ENCODE results near the gene PFDN6. TPM values are rescaled to one million over a fixed set of nuclear protein-coding genes. Genes with fewer than 3 reads are reported as not detected.

PFDN6 gene
- total RNA-seq, 2 experiments from 2014 or later = 9.7 to 11.7 TPM

DNA sequence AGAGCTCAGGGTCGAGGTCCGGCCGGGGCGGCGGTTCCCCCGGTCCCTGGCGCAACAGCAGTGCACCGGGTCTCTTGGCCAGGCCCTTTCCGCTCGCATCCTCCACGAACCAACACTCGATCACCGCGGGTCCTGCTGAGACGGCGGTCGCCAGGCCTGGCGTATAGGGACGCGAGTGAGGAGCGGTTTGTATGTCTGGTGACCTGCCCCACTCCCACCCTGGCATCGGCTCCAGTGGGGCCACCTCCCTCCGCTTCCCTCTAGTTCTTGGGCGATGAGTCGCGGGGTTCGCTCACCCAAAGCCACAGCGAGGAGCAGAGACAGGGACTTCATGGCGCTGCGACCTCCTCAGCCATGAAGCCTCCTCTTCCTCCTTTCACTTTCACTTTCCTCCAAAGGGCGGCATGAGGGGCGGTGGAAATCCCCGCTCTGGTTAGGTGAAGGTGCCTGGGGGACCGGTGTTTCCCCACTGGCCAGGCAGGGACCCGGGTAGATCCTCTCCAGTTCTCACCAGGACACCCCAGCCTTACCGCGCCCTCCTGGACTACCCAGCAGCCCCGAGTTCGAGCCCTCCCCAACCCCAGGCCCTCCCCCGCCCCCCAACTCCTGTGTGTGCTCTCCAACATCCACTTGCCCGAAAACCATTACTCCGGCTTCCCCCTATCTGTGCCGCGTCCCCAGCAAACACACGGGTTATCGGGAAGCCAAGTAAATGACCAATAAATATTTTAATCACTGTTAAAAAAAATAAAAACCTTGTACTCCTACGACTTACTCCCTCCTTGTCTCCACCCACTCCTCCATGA, 24.5 kb downstream of the PFDN6 start, which contains the start of gene TAPBP:
Gene TAPBP (minus strand): TSS at position 370 of the 806 bp plus-strand sequence. CDS start 37 bp downstream, at position 333.
- Mint-ChIP-seq H3K27me3 (no peaks in the 10 kb centered on the region), H3K27ac (peak within 1 kb of the TSS; percentile 94), H3K36me3 (ENCODE audit: low read depth) (peaks cover 65% of the 10 kb centered on the region), H3K4me3 (peak within 1 kb of the TSS; percentile 97), H3K4me1 (ENCODE audit: low read depth) (peaks cover 71% of the 10 kb centered on the region), H3K9me3 (no peaks in the 10 kb centered on the region)
- TF ChIP-seq, protein P1, sequence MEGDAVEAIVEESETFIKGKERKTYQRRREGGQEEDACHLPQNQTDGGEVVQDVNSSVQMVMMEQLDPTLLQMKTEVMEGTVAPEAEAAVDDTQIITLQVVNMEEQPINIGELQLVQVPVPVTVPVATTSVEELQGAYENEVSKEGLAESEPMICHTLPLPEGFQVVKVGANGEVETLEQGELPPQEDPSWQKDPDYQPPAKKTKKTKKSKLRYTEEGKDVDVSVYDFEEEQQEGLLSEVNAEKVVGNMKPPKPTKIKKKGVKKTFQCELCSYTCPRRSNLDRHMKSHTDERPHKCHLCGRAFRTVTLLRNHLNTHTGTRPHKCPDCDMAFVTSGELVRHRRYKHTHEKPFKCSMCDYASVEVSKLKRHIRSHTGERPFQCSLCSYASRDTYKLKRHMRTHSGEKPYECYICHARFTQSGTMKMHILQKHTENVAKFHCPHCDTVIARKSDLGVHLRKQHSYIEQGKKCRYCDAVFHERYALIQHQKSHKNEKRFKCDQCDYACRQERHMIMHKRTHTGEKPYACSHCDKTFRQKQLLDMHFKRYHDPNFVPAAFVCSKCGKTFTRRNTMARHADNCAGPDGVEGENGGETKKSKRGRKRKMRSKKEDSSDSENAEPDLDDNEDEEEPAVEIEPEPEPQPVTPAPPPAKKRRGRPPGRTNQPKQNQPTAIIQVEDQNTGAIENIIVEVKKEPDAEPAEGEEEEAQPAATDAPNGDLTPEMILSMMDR (IDR thresholded peaks at IDR 0.05) = no peak
- Histone ChIP-seq H3K27me3 (ENCODE audit: control insufficient read depth in 1 of 2, insufficient read depth in 2 of 2, low read length in 2 of 2) (no peaks in the 10 kb centered on the region), H3K9me3 (ENCODE audit: control insufficient read depth in 1 of 2, insufficient read depth in 1 of 2, low read length in 2 of 2) (no peaks in the 10 kb centered on the region), H3K36me3 (ENCODE audit: insufficient read depth, low read length) (peaks cover 42% of the 10 kb centered on the region), H3K4me3 (ENCODE audit: low read length) (peak within 1 kb of the TSS; percentile 79), H3K4me1 (ENCODE audit: insufficient read depth, low read length) (peaks cover 77% of the 10 kb centered on the region), H3K27ac (ENCODE audit: low read depth in 1 of 2, low read length in 2 of 2) (peak within 1 kb of the TSS; percentile 98 to 99)
- intact Hi-C loops (cut with DNase I, micrococcal nuclease) = loop anchor here (1.0 to 5.0 kb wide), 6 partner anchors 15 to 103 kb away; partner anchors contain the start of genes B3GALT4 (in 1 of the 2), CUTA (in 1 of the 2), RPS18 (in 1 of the 2) and VPS52 (in 1 of the 2)
- CTCF ChIA-PET = interaction anchor here (1.5 to 2.8 kb wide), 2 partner anchors 14 to 37 kb away, joined by 4 to 14 read pairs; partner anchors contain the start of gene RGL2
- DNase-seq (peak; percentile 61 to 96 (median 76)), ATAC-seq (ENCODE audit: poor library complexity) (peak; percentile 43)
- POLR2A ChIA-PET = interaction anchor here (0.8 to 4.9 kb wide), 8 partner anchors 15 to 342 kb away, joined by 3 to 84 read pairs (median 12); partner anchors contain the start of genes B3GALT4, PFDN6, RGL2 and RPS18

DNA sequence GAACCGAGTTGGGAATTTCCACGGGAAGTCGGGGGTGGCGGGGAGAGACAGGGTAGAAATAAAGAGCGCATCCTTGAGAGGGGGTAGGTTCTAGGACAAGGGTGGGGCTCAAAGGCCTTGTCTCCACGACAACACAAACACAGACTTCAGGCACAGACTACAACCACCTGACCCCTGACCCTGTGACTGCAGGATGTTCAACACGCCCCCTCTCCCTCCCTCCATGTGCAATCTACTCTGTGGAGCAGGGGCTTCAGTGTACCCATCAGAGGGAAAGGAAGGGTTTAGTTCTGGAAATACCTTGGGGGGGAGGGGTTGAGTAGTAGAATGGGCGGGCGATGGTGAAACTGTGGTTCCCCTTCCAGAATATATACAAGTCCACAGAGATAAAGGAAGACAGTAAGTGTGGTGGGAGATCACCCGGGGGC, 25.1 kb downstream of the PFDN6 start:
- H3K27ac Mint-ChIP-seq = peak overlapping the region; percentile 94
- H3K36me3 Mint-ChIP-seq (ENCODE audit: low read depth) = peaks cover 68% of the 10 kb centered on the region
- Histone ChIP-seq H3K4me3 (ENCODE audit: low read length) (peak overlapping the region; percentile 79), H3K27me3 (ENCODE audit: control insufficient read depth in 1 of 2, insufficient read depth in 2 of 2, low read length in 2 of 2) (no peaks in the 10 kb centered on the region), H3K4me1 (ENCODE audit: insufficient read depth, low read length) (peaks cover 77% of the 10 kb centered on the region), H3K36me3 (ENCODE audit: insufficient read depth, low read length) (peaks cover 42% of the 10 kb centered on the region), H3K9me3 (ENCODE audit: control insufficient read depth in 1 of 2, insufficient read depth in 1 of 2, low read length in 2 of 2) (no peaks in the 10 kb centered on the region), H3K27ac (ENCODE audit: low read depth in 1 of 2, low read length in 2 of 2) (peak overlapping the region; percentile 98 to 99)
- TF ChIP-seq, protein P1 (IDR thresholded peaks at IDR 0.05) = no peak
- ChIA-PET POLR2A (interaction anchor here (2.2 kb wide), 1 partner anchor 30 kb away, joined by 11 read pairs; no protein-coding TSS in a partner anchor), CTCF (no interaction called here)
- intact Hi-C loops (cut with DNase I, micrococcal nuclease) = loop anchor here (1.0 to 5.0 kb wide), 5 partner anchors 31 to 103 kb away; partner anchors contain the start of genes B3GALT4 (in 1 of the 2), CUTA (in 1 of the 2), RPS18 (in 1 of the 2) and VPS52 (in 1 of the 2)
- DNase-seq (peak in 12 of 14 experiments; percentile 46 to 95 (median 64)), ATAC-seq (ENCODE audit: poor library complexity) (peak; percentile 43)
- H3K4me1 Mint-ChIP-seq (ENCODE audit: low read depth) = peaks cover 77% of the 10 kb centered on the region
- H3K9me3 Mint-ChIP-seq = no peaks in the 10 kb centered on the region
- H3K27me3 Mint-ChIP-seq = no peaks in the 10 kb centered on the region
- H3K4me3 Mint-ChIP-seq = peak overlapping the region; percentile 97

DNA sequence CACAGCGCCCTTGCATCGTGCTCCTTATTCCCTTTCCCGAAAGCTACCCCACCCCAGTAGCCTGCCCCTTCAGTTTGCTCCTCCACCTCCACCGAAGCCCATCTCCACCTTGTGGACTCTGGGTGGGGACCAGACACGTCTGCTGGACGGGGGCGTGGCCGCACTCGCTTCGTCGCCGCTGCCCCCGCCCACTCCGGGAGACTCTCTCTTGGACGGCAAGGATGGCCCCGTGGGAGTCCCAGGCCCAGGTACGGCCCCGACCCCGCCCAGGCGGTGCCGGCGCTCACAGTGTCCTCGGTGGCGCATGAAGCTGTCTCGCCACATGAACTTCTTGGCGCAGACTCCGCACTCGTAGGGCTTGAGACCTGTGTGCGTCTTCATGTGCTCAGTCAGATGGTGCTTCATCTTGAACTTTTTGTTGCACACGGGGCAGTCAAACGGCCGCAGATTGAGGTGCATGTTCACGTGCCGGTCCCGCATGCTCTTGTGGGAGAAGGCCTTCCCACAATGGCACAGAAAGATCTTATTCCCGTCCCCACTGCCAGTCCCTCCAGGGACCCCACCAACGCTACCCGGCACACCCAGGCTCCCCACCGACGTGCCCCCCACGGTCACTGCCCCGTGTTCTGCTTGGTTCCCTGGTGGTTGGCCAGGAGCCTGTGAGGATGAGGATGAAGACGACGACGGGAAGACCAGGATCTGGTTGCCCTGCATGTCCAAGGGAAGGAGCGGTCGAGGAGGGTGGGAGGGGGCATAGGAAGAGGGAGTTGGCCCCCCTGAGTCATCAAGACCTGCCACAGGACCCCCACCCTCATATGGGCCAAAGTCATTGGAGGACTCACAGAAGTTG, 25.8 kb downstream of the PFDN6 start:
- DNase-seq = peak in 3 of 14 experiments; percentile 13 to 64 (median 21)
- POLR2A ChIA-PET = interaction anchor here (2.2 kb wide), 1 partner anchor 29 kb away, joined by 11 read pairs; no protein-coding TSS in a partner anchor
- peak overlapping the region; percentile 94 for H3K27ac Mint-ChIP-seq
- Histone ChIP-seq H3K4me1 (ENCODE audit: insufficient read depth, low read length) (peaks cover 80% of the 10 kb centered on the region), H3K9me3 (ENCODE audit: control insufficient read depth in 1 of 2, insufficient read depth in 1 of 2, low read length in 2 of 2) (no peaks in the 10 kb centered on the region), H3K4me3 (ENCODE audit: low read length) (peak overlapping the region; percentile 79), H3K36me3 (ENCODE audit: insufficient read depth, low read length) (peaks cover 44% of the 10 kb centered on the region), H3K27me3 (ENCODE audit: control insufficient read depth in 1 of 2, insufficient read depth in 2 of 2, low read length in 2 of 2) (no peaks in the 10 kb centered on the region), H3K27ac (ENCODE audit: low read depth in 1 of 2, low read length in 2 of 2) (peak overlapping the region; percentile 98 to 99)
- no peak for ATAC-seq (ENCODE audit: poor library complexity)
- peaks cover 75% of the 10 kb centered on the region for H3K36me3 Mint-ChIP-seq (ENCODE audit: low read depth)
- H3K27me3 Mint-ChIP-seq = no peaks in the 10 kb centered on the region
- peaks cover 83% of the 10 kb centered on the region for H3K4me1 Mint-ChIP-seq (ENCODE audit: low read depth)
- peak overlapping the region; percentile 97 for H3K4me3 Mint-ChIP-seq
- TF ChIP-seq, protein P1 (IDR thresholded peaks at IDR 0.05) = no peak
- CTCF ChIA-PET = no interaction called here
- H3K9me3 Mint-ChIP-seq = no peaks in the 10 kb centered on the region
- intact Hi-C loops (cut with DNase I, micrococcal nuclease) = loop anchor here (1.0 to 5.0 kb wide), 5 partner anchors 30 to 102 kb away; partner anchors contain the start of genes B3GALT4 (in 1 of the 2), CUTA (in 1 of the 2), RPS18 (in 1 of the 2) and VPS52 (in 1 of the 2)

Measured in CD4-positive, alpha-beta T cell (primary cell).